Fibroblast of lung (primary cell): ENCODE data around the gene TSHZ2. TPM values are rescaled to one million over a fixed set of nuclear protein-coding genes. Genes with fewer than 3 reads are reported as not detected.

Source experiments
- DNase-seq, 2 donors: peaks; one replicate each; pipeline versions ENCODE4 v3.0.0 to v3.0.0-alpha.2; 2010; ENCODE audit warnings: low read depth in 2 of 2
- H2AFZ ChIP-seq: 2 replicates; pipeline ENCODE4 v1.5.1; 2012; ENCODE audit warnings: low read length, control low read depth, inconsistent platforms
- H3K27ac ChIP-seq: 2 replicates; pipeline ENCODE4 v1.5.1; 2011; ENCODE audit warnings: low read length, control low read depth; ENCODE audit not compliant: insufficient read depth
- H3K27me3 ChIP-seq: 2 replicates; pipeline ENCODE4 v1.5.1; 2011; ENCODE audit warnings: mild to moderate bottlenecking, low read length; ENCODE audit not compliant: control insufficient read depth, insufficient read depth
- H3K36me3 ChIP-seq: 2 replicates; pipeline ENCODE4 v1.5.1; 2011; ENCODE audit warnings: low read length; ENCODE audit not compliant: control insufficient read depth, insufficient read depth
- H3K4me1 ChIP-seq: 2 replicates; pipeline ENCODE4 v1.5.1; 2011; ENCODE audit warnings: low read length; ENCODE audit not compliant: control insufficient read depth, insufficient read depth; ENCODE audit errors: extremely low read depth
- H3K4me2 ChIP-seq: 2 replicates; pipeline ENCODE4 v1.5.1; 2011; ENCODE audit warnings: low read length, control low read depth; ENCODE audit not compliant: insufficient read depth; ENCODE audit errors: extremely low read depth
- H3K4me3 ChIP-seq, 4 experiments: fragments of 200-600 bp in 1 of 4; sonication (generic) in 1 of 4; replicated peaks in 1 of 4; 2 replicates each; pipeline ENCODE4 v1.5.1; 2011 to 2016; ENCODE audit warnings: low read length in 4 of 4, low read depth in 3 of 4, mild to moderate bottlenecking in 3 of 4, control low read depth in 2 of 4, inconsistent platforms in 1 of 4, mixed read lengths in 1 of 4; ENCODE audit not compliant: insufficient read depth in 1 of 4; ENCODE audit errors: control extremely low read depth in 1 of 4
- H3K79me2 ChIP-seq: 2 replicates; pipeline ENCODE4 v1.5.1; 2012; ENCODE audit warnings: mild to moderate bottlenecking, low read length, inconsistent platforms; ENCODE audit not compliant: control insufficient read depth, insufficient read depth
- H3K9ac ChIP-seq: 2 replicates; pipeline ENCODE4 v1.5.1; 2011; ENCODE audit warnings: mild to moderate bottlenecking, low read length, control low read depth; ENCODE audit not compliant: insufficient read depth
- H3K9me3 ChIP-seq: 2 replicates; pipeline ENCODE4 v1.5.1; 2012; ENCODE audit warnings: low read depth, low read length; ENCODE audit not compliant: control insufficient read depth, insufficient read depth
- H4K20me1 ChIP-seq: 2 replicates; pipeline ENCODE4 v1.5.1; 2011; ENCODE audit warnings: low read length; ENCODE audit not compliant: control insufficient read depth, insufficient read depth; ENCODE audit errors: extremely low read depth
- CTCF ChIP-seq, 2 donors: IDR thresholded peaks in 1 of 2; conservative IDR thresholded peaks in 1 of 2; 1 replicate in 1 of 2; 2 replicates in 1 of 2; pipeline ENCODE4 v1.5.1; 2011 to 2012; ENCODE audit warnings: low read length in 2 of 2, control low read depth in 1 of 2, inconsistent platforms in 1 of 2, low read depth in 1 of 2, mild to moderate bottlenecking in 1 of 2
- EZH2 ChIP-seq: IDR thresholded peaks from 2 replicates; pipeline ENCODE4 v1.5.1; 2012; ENCODE audit warnings: low read length, control low read depth, mild to moderate bottlenecking; ENCODE audit errors: missing control alignments
- polyA plus RNA-seq, 2 donors: library from polyadenylated mRNA; depleted of rRNA in 1 of 2; stranded (reverse) in 1 of 2; unstranded in 1 of 2; fragments of >200 nt; gene quantifications; 2 replicates each; pipeline ENCODE4 v1.2.1, GENCODE V29; 2011 to 2012; ENCODE audit warnings: missing spikeins in 1 of 2
- total RNA-seq: library from RNA; depleted of rRNA; stranded (reverse); fragments of >200 nt; gene quantifications from 2 replicates; pipeline ENCODE4 v1.2.1, GENCODE V29; 2014

The TSHZ2 gene
- total and polyA plus RNA-seq, 2 donors (not counting 1 experiment from before 2014, with no cell fraction given), result 0.15 to 2.6 TPM

GRCh38 chr20:53448875-53449274 is 476.7 kb downstream of the TSHZ2 start:
- H3K9ac ChIP-seq, result no peak overlapping the region
- H3K4me1 ChIP-seq, result no peaks in the 10 kb centered on the region
- no peak overlapping the region for H3K4me3 ChIP-seq
- no peaks in the 10 kb centered on the region for H3K79me2 ChIP-seq
- H3K36me3 ChIP-seq, result no peaks in the 10 kb centered on the region
- peak in 1 of 2 donors; percentile 47 for DNase-seq
- no peaks in the 10 kb centered on the region for H4K20me1 ChIP-seq
- H3K27me3 ChIP-seq, result no peaks in the 10 kb centered on the region
- no peak overlapping the region for H2AFZ ChIP-seq
- H3K4me2 ChIP-seq, result no peak overlapping the region
- no peak overlapping the region for H3K27ac ChIP-seq
- no peak for TF ChIP-seq EZH2
- no peaks in the 10 kb centered on the region for H3K9me3 ChIP-seq

- no peak overlapping the region for H2AFZ ChIP-seq
- no peak overlapping the region for H3K9ac ChIP-seq
- H3K9me3 ChIP-seq, result no peaks in the 10 kb centered on the region
- no peak for DNase-seq
- H3K36me3 ChIP-seq, result no peaks in the 10 kb centered on the region
- TF ChIP-seq CTCF (conservative IDR thresholded peaks at IDR 0.05 in 1 of 2, IDR thresholded peaks at IDR 0.05 in 1 of 2; ENCODE audit: low read depth in 1 of 2, low read length in 2 of 2) (no peak), EZH2 (no peak)
- H3K27me3 ChIP-seq, result no peaks in the 10 kb centered on the region
- no peaks in the 10 kb centered on the region for H3K79me2 ChIP-seq
- no peaks in the 10 kb centered on the region for H3K4me1 ChIP-seq
- H3K27ac ChIP-seq, result no peak overlapping the region
- H4K20me1 ChIP-seq, result no peaks in the 10 kb centered on the region
- no peak overlapping the region for H3K4me3 ChIP-seq
- no peak overlapping the region for H3K4me2 ChIP-seq
These were observed 480.9 kb downstream of the TSHZ2 start for GRCh38 chr20:53453076-53453475.

- DNase-seq, result no peak
- Histone ChIP-seq H3K4me1 (no peaks in the 10 kb centered on the region), H3K9ac (no peak overlapping the region)
These were observed 482.6 kb downstream of the TSHZ2 start for GRCh38 chr20:53454675-53455276.

More at GRCh38 chr20:53454675-53455276, 482.6 kb downstream of the TSHZ2 start:
- Histone ChIP-seq H4K20me1 (no peaks in the 10 kb centered on the region), H3K4me2 (no peak overlapping the region), H3K4me3 (no peak overlapping the region), H3K79me2 (no peaks in the 10 kb centered on the region), H3K27ac (no peak overlapping the region), H2AFZ (no peak overlapping the region), H3K9me3 (no peaks in the 10 kb centered on the region), H3K36me3 (no peaks in the 10 kb centered on the region), H3K27me3 (no peaks in the 10 kb centered on the region)
- no peak for TF ChIP-seq CTCF (conservative IDR thresholded peaks at IDR 0.05 in 1 of 2, IDR thresholded peaks at IDR 0.05 in 1 of 2; ENCODE audit: low read depth in 1 of 2, low read length in 2 of 2)
